Stimulated activated CD4-positive, alpha-beta T cell treated with anti-CD3 and anti-CD28 coated beads, Interleukin-12 subunit alpha, Interleukin-12 subunit beta, amount 100 ng/mL, for 48 hours (primary cell): ENCODE data around the gene NEDD4L.

Experiments
- DNase-seq, 3 donors: peaks; one replicate each; pipeline ENCODE4 v3.0.0-alpha.2; 2020; ENCODE audit warnings: low read depth in 2 of 3, low spot score in 1 of 3

The NEDD4L gene

DNA sequence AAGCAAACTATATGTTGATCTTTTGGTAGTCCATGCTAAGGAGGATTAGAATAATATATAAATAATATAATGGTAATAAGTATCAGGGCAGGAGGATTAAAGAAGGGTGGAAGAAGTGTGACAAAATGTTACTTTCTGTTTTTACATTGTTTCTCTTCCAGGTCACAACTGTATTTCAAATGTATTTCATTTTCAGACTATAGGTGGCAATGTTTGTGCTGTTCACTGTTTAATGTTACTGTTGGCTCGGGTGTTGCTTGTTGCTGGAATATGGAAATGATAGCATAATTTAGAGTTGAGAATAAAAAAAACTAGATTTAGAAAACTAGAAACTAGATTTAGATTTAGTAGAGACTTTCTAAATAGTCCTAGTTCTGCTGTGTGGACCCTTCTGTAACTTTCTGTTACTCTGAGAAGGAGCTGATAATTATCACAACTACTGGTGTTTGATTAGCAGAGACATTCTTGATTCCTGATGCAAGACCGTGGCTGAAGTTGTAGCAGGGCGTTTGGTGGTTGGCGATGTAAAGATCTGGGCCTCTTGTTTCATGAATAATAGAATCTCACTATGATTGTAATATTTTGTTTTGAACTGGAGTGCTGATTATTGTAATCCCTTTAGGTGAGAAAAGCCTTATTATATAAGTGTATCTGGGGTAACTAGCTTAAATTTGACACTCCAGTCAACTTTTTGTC is 7.9 kb downstream of the NEDD4L start:
- DNase-seq: no peak

DNA sequence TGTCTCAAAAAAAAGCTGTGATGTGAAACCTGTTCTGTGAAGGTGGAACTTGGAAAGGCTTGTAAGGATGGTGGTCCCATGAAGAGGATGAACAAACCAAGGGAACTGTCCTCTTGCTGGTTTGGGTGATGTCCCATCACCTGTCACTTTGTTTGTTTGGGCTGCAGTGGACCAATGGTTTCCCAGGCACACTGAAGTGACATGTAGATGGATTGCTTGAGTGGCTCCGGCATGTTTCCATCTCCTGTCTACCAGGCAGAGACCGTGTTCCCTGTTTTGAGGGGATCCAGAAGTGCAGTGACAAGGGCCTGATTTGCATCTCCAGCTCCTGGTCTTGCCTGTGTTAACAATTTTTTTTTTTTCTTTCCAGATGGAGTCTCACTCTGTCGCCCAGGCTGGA is 8.9 kb downstream of the NEDD4L start:
- no peak for DNase-seq

DNA sequence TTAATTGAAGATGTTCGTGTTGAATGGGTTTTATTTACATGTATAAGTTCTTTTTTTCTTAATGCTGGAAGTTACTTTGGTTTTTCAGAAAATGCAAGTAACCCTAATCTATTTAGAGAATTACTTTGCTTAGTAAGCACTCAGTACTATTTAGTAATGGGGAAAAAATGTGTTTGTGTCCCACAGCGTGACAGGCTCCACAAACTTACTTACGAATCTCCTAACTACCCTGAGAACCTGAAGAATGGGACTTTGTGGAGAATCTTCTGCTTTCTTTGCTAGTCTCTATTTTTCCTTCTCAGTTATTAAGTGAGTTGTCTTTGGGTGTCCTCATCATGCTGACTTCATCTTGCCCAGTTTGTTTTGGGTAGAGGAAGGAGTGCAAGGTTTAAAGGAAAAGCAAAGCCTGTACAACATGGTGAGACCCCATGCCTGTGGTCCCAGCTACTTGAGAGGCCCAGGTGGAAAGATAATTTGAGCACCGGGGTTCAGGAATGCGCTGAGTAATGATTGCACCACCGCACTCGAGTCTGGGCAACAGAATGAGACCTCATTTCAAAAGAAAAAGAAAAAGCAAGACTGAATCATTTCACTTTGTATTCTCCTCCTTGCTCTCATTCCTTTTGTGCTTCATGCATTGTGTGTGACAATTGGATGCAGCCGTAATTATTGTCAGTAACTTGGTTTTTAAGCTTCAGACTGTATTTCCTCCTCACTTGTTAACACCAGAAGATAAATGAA is 10.2 kb downstream of the NEDD4L start:
- DNase-seq: no peak

DNA sequence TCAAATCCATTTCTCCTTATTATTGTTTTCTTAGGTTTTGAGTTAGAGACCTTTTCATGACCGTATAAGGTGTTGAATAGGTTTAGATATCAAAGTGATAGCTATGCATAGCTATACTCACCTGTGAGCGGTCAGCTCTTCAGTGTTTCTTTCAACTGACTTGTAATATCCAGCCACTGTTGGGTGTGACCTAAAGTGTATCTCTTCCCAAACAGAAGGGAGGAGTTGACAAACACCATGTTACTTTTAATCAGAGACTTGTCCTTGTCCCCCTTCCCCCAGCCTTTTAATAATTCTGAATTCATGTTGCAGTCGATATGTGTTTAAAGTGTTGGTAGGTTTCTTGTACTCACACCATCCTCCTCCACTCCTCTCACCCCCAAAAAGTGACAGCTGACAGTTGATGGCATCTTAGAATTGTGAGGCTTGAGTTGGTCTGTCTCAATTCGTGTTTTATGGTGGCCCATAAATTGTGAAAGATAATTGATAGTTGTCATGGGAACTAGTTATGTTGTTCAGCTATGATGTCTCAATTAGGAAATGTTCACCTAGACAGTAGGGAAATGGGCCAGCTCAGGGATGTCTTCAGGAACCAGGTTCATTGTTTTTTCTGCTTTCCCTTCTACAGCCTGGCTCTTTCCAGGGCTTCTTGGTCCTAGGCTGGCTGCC is 12.0 kb downstream of the NEDD4L start:
- DNase-seq: no peak

DNA sequence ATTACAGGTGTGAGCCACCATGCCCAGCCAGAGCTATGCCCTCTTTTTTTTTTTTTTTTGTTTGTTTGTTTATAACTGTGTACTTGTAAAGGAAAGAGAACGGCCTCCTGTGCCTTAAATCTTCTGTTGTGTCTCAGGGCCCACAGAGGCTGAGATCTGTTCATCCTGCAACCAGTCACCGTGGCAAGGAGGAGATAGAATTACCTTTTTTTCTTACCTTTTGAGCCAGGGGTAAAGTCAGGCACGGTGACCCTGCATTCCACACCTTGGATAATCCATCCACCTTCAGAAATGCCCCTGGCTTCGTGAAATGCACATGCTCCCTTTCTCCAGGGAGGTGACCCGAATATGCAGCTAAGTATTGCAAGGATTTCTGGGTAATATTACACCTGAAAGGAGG is 12.8 kb downstream of the NEDD4L start:
- no peak for DNase-seq

DNA sequence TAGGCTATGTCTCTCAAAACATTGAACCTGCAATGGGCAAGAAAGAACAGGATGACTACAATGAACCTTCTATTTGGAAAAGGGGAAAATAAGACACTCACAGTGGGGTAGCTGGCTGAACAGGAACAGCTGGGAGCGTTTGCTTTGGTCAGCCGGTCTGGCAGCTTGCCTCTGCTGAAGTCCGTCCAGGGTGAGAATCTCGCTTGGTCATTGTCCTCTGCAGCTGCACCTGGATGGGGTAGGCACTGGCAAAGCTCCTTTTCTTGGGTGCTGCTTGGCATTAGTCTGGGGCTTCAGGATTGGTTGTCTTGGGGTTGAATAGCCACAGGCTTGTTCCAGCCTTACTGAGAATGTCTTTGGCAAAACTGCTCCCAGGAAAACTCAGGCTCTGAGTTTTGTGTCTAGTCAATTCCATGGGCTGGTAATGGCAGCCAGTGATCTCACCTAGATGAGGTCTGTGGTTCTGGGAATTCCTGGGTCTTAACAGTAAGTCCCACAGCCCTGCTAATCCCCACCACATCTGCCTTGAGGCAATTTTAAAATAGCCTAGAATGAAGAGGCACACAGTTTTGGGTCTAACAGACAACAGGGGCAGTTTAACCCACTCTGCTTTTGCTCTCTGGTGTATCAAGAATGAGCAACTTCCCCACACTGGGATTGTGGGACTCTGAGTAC is 13.4 kb downstream of the NEDD4L start:
- DNase-seq: no peak

DNA sequence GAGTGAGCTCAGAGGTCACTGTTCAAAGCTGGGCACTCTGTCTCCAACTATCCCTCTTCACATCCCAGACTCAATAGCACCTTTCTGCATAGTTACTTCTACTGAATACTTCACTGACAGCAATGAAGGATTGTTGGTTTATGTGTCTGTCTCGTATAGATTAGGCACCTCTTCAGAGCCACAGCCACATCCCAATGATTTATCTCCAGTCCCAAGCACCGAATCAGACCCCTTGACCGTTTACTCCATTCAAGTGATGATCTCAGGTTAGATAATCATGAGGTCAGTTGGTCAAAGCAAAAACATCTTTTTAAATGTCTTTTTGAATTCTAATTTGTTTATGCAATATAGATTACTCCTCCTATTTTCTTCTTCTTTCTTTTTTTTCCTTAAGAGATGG is 14.7 kb downstream of the NEDD4L start:
- no peak for DNase-seq

DNA sequence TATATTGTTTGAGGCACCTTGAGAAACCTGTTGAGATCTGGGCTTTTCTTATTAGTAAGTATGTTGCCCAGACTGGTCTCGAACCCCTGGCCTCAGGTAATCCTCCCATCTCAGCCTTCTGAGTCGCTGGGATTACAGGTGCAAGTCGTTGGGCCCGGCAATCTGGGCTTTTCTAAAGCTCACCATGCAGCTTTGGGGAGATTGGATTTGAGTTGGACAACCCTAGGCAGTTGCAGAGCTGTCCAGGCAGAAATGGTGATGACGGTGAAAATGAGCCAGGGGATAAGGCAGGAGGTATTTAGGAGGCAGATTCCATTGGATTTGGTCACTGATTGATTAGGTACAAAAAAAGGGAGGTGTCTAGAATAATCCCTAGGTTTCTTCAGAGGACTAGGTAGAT is 16.2 kb downstream of the NEDD4L start:
- DNase-seq: no peak

DNA sequence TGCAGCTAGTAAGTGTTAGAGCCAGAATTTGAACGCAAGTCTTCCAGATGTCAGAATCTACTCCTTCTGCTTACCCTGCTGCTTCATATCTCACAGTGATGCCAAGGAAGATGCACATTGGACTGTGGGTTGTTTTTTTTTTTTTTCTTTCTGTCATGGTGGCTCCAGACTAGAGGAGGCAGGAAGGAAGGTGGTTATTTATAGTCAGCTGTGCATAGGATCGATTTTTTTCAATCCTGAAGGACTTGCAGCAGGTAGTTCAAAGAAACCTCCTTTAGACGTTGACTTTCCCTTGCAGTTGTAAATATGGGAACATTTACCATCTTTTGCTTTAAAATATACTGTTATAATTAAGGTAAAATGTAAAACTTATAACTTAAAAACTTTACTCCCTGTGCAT is 17.3 kb downstream of the NEDD4L start:
- no peak for DNase-seq

DNA sequence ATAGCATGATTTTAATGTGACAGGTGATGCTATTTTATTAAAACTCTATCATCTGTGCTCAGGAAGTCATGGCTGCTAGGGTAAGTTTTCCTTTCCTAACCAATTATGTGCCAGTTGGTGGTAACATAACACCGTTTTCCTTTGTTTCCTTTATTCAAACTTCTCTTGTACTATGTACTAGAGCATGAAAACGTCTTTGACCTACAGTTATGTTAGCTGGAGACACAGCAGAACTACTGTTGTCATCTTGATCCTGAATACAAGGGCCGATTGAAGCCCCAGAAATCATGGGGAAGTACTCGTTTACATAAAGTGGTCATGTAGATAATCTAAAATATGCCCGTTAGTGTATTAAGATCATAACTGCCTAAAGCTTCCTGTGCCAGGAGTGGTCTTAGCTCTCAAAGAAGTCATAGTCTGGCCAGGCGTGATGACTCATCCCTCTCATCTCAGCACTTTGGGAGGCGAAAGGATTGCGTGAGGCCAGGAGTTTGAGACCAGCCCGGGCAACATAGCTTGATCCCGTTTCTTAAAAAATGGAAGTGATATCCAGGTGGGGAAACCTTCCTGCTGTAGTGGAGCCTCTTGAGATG is 20.5 kb downstream of the NEDD4L start:
- DNase-seq: no peak

DNA sequence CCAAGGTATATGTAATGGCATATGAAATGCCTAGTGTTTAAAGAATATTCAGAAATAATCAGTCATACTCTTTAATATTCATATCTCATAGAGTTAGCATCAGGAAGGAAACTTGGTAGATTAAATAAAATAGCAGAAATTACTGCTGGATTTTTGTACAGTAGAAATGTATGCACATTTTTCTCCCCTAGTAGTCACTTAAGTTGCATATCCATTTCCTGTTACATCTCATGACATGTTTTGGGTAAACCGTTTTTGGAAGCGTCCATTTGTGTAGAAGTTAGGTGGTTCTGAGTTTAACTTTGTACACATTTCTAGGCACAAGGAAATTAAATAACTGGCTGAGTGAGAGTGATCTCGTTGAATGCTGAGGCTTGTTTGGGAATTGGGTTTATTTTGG is 21.9 kb downstream of the NEDD4L start:
- DNase-seq: no peak

DNA sequence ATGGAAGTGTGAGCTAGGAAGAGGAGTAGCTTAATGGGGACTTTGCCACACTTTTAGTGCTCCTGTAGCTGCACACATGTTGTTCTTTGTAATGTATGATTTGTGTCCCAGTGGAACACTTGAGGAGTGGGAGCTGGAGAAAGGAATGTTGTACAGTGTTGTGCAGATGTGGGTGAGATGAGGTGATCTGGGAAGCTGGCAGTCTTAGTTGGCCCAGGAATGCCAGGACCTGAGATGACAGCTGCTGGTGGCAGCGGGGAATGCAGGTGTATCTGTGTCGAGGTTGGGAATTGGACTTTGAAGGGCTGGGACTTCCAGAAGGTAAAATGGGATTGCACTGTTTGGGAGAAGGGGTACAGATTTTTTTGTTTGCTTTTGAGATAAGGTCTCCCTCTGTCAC is 23.6 kb downstream of the NEDD4L start:
- no peak for DNase-seq

DNA sequence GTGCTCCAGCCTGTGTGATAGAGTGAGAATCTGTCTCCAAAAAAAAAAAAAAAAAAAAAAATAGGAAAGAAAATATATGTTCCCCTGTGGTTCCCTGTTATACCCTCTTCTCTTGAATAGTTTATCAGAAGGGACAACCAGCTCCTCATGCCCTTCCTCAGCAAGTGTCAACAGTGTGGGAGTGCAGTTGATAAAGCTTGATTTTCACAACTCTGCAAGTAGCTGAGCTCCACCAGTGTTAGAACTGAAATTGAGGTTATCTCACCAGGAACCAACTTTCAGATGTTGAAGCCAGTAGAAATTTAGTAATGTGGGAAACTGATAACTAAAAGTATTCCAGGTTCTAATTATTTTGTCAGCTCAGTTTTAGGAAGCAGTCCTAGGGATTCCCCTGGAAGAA is 25.1 kb downstream of the NEDD4L start:
- DNase-seq: no peak

DNA sequence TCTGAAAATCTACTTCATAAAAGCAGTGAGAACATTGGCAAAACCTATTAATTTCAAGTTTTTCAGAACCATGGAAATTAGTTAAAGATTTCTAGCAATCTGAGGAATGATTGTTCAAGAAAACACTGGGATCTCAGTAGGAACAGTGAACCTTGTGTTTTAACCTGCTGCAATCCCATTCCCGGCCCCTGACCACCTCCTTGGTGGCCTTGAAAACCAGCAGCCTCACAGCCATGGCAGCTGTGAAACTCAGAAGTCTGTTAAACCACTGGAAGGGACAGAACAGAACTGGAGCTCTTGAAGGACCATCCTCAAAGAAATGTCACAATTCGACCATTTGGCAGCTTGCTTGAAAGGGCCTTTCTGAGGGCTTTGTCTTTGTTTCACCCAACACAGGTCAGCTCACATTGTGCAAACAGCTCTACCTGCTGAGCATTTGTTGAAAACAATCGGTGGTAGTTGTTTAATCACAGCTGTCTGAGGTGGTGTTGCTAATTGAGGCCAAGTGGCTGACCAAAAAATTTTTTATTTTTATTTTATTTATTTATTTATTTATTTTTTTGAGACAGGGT is 25.8 kb downstream of the NEDD4L start:
- no peak for DNase-seq

DNA sequence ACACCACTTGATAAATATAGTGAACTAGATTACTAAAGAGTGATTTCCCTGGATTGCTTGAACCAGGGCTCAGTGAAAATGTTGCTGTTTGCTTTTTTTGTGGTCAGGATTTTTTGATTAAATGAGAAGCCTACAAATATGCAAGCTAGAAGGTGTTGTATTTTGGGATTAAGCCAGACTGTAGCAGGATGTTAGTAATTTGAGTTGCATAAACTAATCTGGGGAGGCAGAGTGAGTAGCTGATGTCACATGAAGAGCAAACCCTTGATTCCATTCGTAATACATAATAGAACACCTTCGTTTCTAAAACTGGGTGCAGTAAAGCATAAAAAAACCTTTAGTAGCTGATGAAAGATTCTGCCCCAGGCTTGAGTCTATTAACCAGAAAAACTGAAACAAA is 32.0 kb downstream of the NEDD4L start:
- DNase-seq: no peak

DNA sequence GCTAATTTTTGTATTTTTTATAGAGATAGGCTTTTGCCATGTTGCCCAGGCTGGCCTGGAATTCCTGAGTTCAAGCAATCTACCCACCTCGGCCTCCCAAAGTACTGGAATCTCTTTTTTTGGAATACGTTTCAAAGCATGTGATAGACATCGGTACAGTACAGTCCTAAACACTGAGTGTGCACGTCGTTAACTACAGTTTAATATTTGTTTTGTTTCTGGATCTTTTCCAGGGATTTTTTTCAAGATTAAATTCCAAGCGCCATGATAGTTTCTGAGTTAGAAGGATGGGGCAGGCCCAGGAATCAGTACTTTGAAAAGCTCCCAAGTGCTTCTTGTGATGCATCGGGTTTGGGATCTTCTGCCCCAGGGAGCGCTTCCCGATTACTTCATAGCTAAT is 33.3 kb downstream of the NEDD4L start:
- no peak for DNase-seq

DNA sequence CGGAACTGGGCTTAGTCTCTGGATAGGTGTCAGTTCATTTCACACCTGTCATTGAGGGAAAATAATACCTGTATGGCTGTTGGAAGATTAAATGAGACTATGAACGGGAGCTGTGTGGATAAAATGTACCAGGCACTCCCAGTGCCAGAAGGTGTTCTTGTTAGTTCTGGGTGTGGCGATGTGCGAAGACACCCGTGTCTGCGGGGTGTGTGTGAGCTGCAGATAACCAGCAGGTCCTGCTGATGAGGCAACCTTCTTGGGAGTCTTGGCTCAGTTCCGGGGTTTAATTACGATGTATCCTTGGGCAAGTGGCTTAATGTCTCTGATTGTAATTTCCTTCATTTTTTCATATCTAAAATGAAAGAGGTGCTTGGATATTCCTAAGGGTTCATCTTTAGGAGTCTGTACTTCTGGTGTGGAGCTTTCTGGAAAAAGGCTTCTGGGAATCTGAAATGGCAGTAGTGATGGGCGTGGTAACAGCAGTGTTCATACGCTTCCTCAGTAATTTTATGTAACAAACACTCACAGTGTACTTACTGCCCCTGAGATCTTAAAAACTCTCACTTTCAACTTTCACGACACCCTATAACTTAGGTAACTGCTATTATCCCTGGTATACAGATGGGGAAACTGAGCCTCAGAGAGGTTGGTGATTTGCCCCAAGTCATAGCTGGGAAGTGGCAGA is 35.0 kb downstream of the NEDD4L start:
- no peak for DNase-seq

DNA sequence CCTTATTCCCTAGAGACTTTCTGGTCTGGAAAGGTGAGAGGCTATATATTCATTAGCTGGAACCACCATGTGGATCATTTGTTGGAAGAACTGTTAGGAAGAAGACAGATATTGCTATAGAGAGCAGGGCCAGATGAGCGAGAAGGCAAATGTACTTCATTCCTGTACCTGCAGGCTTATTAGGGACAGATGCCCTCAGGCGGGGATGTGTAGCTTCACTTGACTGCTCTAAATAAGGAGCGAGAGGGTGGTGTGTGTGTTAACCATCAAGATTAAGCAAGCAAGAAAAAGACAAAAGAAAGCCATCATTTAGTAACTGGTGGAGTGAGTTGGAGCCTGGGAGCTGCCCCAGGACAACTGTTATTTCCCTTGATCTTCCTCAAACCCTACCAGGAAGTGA is 36.4 kb downstream of the NEDD4L start:
- DNase-seq: no peak

DNA sequence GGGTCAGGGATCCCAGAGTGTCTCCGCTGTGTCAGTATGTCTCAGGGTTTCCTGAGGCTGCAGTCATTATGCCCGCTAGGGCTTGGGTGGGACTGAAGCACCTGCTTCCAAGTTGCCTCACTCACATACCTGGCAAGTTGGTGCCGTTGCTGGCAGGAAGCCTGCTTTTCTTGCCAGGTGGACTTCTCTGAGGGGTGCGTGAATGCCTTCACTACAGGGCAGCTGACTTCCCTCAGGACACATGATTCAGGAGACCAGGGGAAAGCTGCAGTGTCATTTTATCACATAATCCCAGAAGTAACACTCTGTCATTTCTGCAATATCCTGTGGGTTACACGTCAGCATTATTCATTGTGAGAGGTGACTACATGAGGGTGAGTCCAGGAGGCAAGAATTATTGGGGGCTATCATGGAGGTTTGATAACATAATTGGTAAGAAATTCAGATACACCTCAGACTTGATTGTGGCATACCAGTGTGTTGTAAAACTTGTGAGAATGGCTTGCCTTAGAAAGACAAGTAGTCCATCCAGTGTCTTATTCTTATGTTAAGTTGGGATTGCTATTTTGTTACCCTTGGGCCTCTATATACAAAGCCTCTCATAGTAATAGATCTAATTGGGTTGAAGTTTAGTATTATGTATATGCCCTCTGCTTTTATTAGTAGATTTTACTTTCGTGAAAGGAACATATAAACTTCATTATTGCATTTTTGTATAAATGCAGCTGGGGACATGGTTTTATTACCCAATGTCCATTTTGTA is 44.1 kb downstream of the NEDD4L start:
- no peak for DNase-seq

DNA sequence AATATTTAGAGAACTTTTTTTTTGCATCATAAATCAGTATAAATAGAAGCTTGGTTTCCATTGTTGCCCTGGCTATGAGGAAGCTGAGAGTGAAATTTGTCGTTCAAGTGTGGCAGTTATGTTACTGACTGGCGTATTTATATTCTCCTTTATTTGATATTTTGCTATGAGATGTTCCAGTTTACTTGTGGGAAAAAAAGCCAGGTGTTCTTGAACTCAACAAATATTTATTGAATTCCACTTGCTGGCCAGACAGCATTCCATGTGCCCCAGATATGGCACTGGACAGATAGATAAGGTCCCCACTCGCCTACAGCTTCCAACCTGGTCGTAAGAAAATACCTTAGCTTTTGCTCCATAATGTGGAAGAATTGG is 44.7 kb downstream of the NEDD4L start:
- DNase-seq: no peak
